Measurements from ENCODE around the gene MBNL1.

Gene MBNL1

GRCh38 chr3:152474585-152474984 lies 205.9 kb downstream of the MBNL1 start:
- peaks cover 2% of the 10 kb centered on the region; the same call in 1 of the 2 replicates for H3K4me1 ChIP-seq (ENCODE audit: low read length)
- H3K4me2 ChIP-seq (ENCODE audit: low read depth, low read length) = no peak overlapping the region
- 0 out of 2 replicates have a peak, but pooled peaks cover 5% of the 10 kb centered on the region for H3F3A ChIP-seq (ENCODE audit: insufficient read depth, low read length)
- H3K79me2 ChIP-seq (ENCODE audit: low read length) = no peaks in the 10 kb centered on the region
- no peaks in the 10 kb centered on the region for H4K20me1 ChIP-seq (ENCODE audit: insufficient read depth, low read length)
- no peaks in the 10 kb centered on the region for H3K36me3 ChIP-seq (replicated peaks; ENCODE audit: insufficient read depth, low read length)
- peak; percentile 33 for DNase-seq
- H3K27me3 ChIP-seq (replicated peaks; ENCODE audit: insufficient read depth, low read length) = no peaks in the 10 kb centered on the region
- H3K9me2 ChIP-seq (replicated peaks; ENCODE audit: insufficient read depth, low read length) = no peaks in the 10 kb centered on the region
- H2AFZ ChIP-seq (ENCODE audit: low read length) = no peak overlapping the region
- no peak overlapping the region for H3K27ac ChIP-seq (ENCODE audit: low read length)
- TF ChIP-seq CTCF (IDR thresholded peaks at IDR 0.05; ENCODE audit: low read length) = peak; percentile 51
- no peak for TF ChIP-seq EZH2 (optimal IDR thresholded peaks at IDR 0.05; ENCODE audit: low read depth, low read length)
- H3K9ac ChIP-seq (ENCODE audit: low read length) = no peak overlapping the region
- H3K9me3 ChIP-seq (replicated peaks; ENCODE audit: insufficient read depth, low read length) = no peaks in the 10 kb centered on the region
- H3K4me3 ChIP-seq (ENCODE audit: low read length) = no peak overlapping the region

- Histone ChIP-seq H2AFZ (ENCODE audit: low read length) (no peak overlapping the region), H3K9me2 (replicated peaks; ENCODE audit: insufficient read depth, low read length) (no peaks in the 10 kb centered on the region), H3K27me3 (replicated peaks; ENCODE audit: insufficient read depth, low read length) (no peaks in the 10 kb centered on the region), H3K79me2 (ENCODE audit: low read length) (no peaks in the 10 kb centered on the region), H3K27ac (ENCODE audit: low read length) (no peak overlapping the region), H3K9ac (ENCODE audit: low read length) (no peak overlapping the region), H3K4me1 (ENCODE audit: low read length) (peaks cover 22% of the 10 kb centered on the region), H3K4me2 (ENCODE audit: low read depth, low read length) (no peak overlapping the region), H4K20me1 (ENCODE audit: insufficient read depth, low read length) (no peaks in the 10 kb centered on the region), H3F3A (ENCODE audit: insufficient read depth, low read length) (peaks cover 5% of the 10 kb centered on the region; the same call in 1 of the 2 replicates), H3K4me3 (ENCODE audit: low read length) (no peak overlapping the region), H3K9me3 (replicated peaks; ENCODE audit: insufficient read depth, low read length) (no peaks in the 10 kb centered on the region), H3K36me3 (replicated peaks; ENCODE audit: insufficient read depth, low read length) (no peaks in the 10 kb centered on the region)
- DNase-seq = no peak
- no peak for TF ChIP-seq CTCF (IDR thresholded peaks at IDR 0.05; ENCODE audit: low read length)
Measured at GRCh38 chr3:152477422-152477821, 208.7 kb downstream of the MBNL1 start.

GRCh38 chr3:152480282-152480953 lies 211.7 kb downstream of the MBNL1 start:
- no peaks in the 10 kb centered on the region for H3K9me2 ChIP-seq (replicated peaks; ENCODE audit: insufficient read depth, low read length)
- peaks cover 22% of the 10 kb centered on the region for H3K4me1 ChIP-seq (ENCODE audit: low read length)
- H3K79me2 ChIP-seq (ENCODE audit: low read length) = no peaks in the 10 kb centered on the region
- no peak for DNase-seq
- no peaks in the 10 kb centered on the region for H3K27me3 ChIP-seq (replicated peaks; ENCODE audit: insufficient read depth, low read length)
- peak overlapping the region; percentile 45; the same call in 1 of the 2 replicates for H3K27ac ChIP-seq (ENCODE audit: low read length)
- peak overlapping the region; percentile 38; the same call in 1 of the 2 replicates for H3K4me2 ChIP-seq (ENCODE audit: low read depth, low read length)
- no peak overlapping the region for H3K4me3 ChIP-seq (ENCODE audit: low read length)
- TF ChIP-seq EZH2phosphoT487 (IDR thresholded peaks at IDR 0.05; ENCODE audit: low read length) (no peak), EZH2 (optimal IDR thresholded peaks at IDR 0.05; ENCODE audit: low read depth, low read length) (no peak), CTCF (IDR thresholded peaks at IDR 0.05; ENCODE audit: low read length) (no peak)
- H2AFZ ChIP-seq (ENCODE audit: low read length) = no peak overlapping the region
- H3F3A ChIP-seq (ENCODE audit: insufficient read depth, low read length) = peaks cover 4% of the 10 kb centered on the region; the same call in 1 of the 2 replicates
- H4K20me1 ChIP-seq (ENCODE audit: insufficient read depth, low read length) = no peaks in the 10 kb centered on the region
- H3K9ac ChIP-seq (ENCODE audit: low read length) = no peak overlapping the region
- H3K9me3 ChIP-seq (replicated peaks; ENCODE audit: insufficient read depth, low read length) = no peaks in the 10 kb centered on the region
- no peaks in the 10 kb centered on the region for H3K36me3 ChIP-seq (replicated peaks; ENCODE audit: insufficient read depth, low read length)
